T-helper 17 cell (primary cell): ENCODE results near the gene LEMD2. TPM values are rescaled to one million over a fixed set of nuclear protein-coding genes. Genes with fewer than 3 reads are reported as not detected.

ENCODE experiments used
- ATAC-seq: fragments of 150-1000 bp; cut with Tn5 transposase; 2 replicates; pipeline ENCODE4 v1.10.0; 2021; ENCODE audit warnings: mild to moderate bottlenecking, moderate library complexity
- DNase-seq, 3 donors: peaks; one replicate each; pipeline versions ENCODE4 v3.0.0 to v3.0.0-alpha.2; 2020 to 2021
- H3K9me3 ChIP-seq: one replicate; pipeline ENCODE4 v1.7.0; 2013; ENCODE audit warnings: low read length, mild to moderate bottlenecking; ENCODE audit not compliant: control insufficient read depth, poor library complexity, severe bottlenecking
- H3K27ac Mint-ChIP-seq: one replicate; pipeline ENCODE4 v1.8.0; 2022; ENCODE audit warnings: mild to moderate bottlenecking, moderate library complexity, mixed read lengths
- H3K27me3 Mint-ChIP-seq: one replicate; pipeline ENCODE4 v1.8.0; 2022; ENCODE audit warnings: mixed read lengths
- H3K36me3 Mint-ChIP-seq: one replicate; pipeline ENCODE4 v1.8.0; 2022; ENCODE audit warnings: low read depth, mixed read lengths
- H3K4me1 Mint-ChIP-seq: one replicate; pipeline ENCODE4 v1.8.0; 2022; ENCODE audit warnings: mild to moderate bottlenecking, mixed read lengths
- H3K4me3 Mint-ChIP-seq: one replicate; pipeline ENCODE4 v1.8.0; 2022; ENCODE audit warnings: mild to moderate bottlenecking, moderate library complexity, mixed read lengths
- total RNA-seq, 4 donors: library from RNA in 2 of 4; stranded (reverse) in 2 of 4; gene quantifications; one replicate each; pipeline ENCODE4 v1.2.3 and lab custom pipeline; 2022 to 2026

Gene LEMD2
- total RNA-seq, 2 donors from 2014 or later = 101 to 120 TPM

DNA sequence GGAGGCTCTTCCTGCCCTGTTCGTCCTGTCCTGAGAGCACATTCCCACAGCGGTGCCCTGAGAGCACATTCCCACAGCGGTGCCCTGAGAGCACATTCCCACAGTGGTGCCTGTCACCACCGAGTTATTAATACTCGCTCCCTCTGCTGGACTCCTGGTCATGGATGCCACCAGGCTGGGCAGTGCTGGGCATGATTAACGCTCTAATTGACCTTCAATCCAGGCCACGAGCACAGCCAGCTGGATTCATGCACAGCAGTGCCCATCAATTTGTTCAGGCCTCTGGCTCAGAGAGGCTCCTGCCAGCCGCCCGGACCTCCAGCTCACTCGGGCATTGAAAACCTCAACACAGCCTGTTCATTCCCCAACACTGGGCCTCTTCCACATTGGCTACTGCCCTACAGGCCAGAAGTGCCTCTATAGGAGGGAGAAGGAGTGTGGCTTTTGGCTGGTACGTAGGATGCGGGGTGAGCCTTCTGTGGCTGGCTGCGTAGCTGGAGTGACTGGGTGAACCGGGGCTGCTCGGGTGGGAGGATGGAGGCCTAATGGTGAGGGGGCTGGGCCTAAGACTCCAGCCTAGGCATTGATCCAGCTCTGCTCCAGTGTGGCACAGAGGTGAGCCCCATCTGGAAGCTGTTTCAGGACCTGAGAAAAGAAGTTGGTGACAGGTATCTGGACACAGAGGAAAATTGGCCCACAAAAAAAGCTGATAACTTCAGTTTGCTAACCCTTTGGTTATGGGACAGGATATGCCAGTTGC is 51.5 kb downstream of the LEMD2 start:
- ATAC-seq = no peak
- no peak overlapping the region for H3K4me3 Mint-ChIP-seq
- H3K36me3 Mint-ChIP-seq = no peaks in the 10 kb centered on the region
- no peak for DNase-seq
- no peaks in the 10 kb centered on the region for H3K9me3 ChIP-seq
- no peak overlapping the region for H3K27ac Mint-ChIP-seq
- no peaks in the 10 kb centered on the region for H3K4me1 Mint-ChIP-seq
- peaks cover 4% of the 10 kb centered on the region for H3K27me3 Mint-ChIP-seq

DNA sequence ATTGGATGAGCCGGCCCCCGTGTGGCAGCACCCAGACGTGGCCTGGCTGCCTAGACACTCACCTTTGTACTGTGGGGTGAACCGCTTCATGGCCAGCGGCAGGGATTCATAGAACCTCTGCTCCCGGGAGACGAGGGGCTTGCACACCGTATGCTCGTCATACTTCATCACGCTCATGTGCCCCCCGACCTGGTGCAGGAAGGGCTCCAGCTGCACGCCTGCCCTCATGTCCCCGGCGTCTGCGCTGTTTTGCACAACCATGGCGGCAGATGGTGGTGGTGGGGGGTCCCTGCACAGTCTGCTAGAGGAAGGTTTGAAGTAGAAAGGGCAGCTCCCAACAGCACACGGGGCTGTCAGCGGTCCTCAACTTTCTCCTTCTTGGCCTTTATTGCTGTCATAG is 53.7 kb downstream of the LEMD2 start:
- H3K9me3 ChIP-seq = no peaks in the 10 kb centered on the region
- Mint-ChIP-seq H3K36me3 (no peaks in the 10 kb centered on the region), H3K4me3 (no peak overlapping the region), H3K27me3 (peaks cover 6% of the 10 kb centered on the region), H3K27ac (no peak overlapping the region), H3K4me1 (no peaks in the 10 kb centered on the region)
- DNase-seq (no peak), ATAC-seq (no peak)

DNA sequence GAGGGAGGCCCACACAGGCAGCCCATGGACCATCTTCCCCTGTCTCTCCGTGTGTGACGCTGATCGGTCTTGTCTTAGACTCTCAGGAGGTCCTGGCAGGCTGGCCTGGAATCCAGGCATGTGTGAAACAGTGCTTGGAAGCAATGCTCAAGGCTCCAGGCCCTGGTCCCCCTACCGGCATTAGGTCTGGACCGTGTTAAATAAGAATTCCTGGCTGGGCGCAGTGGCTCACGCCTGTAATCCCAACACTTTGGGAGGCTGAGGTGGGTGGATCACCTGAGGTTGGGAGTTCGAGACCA is 55.3 kb downstream of the LEMD2 start:
- H3K36me3 Mint-ChIP-seq = no peaks in the 10 kb centered on the region

DNA sequence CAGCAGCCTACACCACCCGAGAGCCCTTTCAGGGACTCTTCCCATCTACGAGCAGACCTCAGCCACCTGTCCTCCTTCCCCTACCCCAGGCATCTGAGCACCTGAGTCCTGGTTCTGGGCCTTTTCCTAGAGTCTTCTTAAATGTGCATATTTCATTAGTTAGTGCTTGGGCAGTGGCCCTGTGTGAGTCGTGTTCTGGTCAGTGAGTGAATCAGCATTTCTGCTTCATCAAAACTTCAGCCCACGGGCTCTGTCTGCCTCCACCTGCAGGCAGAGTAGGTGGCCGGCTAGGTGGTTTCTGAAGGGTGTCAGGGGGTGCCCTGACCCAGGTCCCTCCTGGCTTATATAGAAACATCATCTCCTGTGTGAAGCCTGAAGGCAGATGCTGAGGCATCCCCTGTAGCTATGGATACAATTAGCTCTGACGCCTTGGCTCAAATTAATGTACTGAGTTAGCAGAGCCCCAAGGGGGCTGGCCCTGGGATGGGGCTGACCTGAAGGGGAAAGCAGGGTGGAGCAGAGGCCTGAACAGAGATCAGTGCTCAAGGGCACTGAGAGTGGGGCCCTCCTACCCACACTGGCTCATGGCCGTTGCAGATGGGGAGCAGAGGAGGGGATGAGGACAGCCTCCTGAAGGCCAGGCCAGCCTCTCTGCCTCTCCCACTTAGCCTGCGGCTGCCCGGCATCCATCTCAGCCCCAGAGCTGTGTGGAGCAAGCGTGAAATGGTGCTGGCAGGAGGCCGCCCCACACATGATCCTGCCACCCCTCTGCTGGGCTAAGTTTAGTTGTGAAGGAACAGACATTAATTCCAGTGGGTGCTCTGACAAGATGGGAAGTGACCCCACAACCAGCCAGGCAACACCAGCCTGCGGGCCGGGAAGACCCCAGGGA is 55.9 kb downstream of the LEMD2 start:
- Mint-ChIP-seq H3K4me1 (peaks cover 4% of the 10 kb centered on the region), H3K27me3 (peaks cover 18% of the 10 kb centered on the region), H3K36me3 (no peaks in the 10 kb centered on the region), H3K4me3 (no peak overlapping the region), H3K27ac (no peak overlapping the region)
- no peaks in the 10 kb centered on the region for H3K9me3 ChIP-seq
- DNase-seq = no peak
- no peak for ATAC-seq

More for the DNA sequence above, 55.3 kb downstream of the LEMD2 start:
- Mint-ChIP-seq H3K27me3 (peaks cover 15% of the 10 kb centered on the region), H3K4me1 (peaks cover 1% of the 10 kb centered on the region), H3K27ac (no peak overlapping the region), H3K4me3 (no peak overlapping the region)
- DNase-seq (no peak), ATAC-seq (no peak)
- H3K9me3 ChIP-seq = no peaks in the 10 kb centered on the region

DNA sequence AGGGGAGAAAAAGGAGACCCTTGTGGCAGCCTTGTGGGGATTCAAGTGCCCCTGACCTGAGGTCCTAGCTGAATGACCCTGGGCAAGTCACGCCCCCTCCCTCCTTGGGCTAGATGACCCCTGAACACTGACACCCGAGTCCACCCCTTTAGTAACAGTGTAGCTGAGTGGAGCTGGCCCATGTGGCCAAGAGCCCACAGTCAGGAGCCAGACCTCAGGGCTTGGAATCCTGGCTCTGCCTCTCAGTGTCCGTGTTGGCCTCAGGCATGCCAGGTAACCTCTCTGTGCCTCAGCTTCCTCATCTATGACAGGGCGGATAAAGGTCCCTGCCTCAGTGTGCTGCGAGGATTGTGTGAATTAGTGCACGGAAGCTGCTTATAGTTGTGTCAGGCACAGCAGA is 56.5 kb downstream of the LEMD2 start:
- H3K4me3 Mint-ChIP-seq = no peak overlapping the region
- H3K27ac Mint-ChIP-seq = no peak overlapping the region
- ATAC-seq (no peak), DNase-seq (no peak)
- H3K27me3 Mint-ChIP-seq = peaks cover 18% of the 10 kb centered on the region
- peaks cover 4% of the 10 kb centered on the region for H3K4me1 Mint-ChIP-seq
- H3K9me3 ChIP-seq = no peaks in the 10 kb centered on the region
- no peaks in the 10 kb centered on the region for H3K36me3 Mint-ChIP-seq

DNA sequence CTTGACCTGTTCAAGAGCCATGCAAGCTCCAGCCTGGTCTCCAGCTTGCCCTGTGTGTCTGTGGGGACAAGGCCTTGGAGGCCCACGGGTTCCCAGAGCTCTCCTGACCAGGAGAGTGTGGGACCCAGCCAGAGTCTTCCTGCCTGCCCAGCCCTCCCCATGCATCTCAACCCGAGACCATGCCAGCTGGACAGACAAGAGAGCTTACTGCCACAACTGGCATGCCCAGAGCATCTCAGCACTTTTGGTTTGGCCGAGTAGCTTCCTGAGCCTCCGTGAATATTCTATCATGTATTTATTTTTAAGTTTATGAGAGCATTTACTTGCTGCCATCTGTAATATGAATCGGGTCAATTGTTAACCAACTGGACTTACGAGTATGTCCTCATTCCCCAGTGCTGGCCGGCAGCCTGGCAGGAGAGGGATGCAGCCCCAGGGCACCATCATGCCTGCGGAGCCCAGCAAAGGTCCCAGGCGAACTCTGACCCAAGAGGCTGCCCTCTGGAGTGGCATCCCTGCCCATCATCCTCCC is 57.1 kb downstream of the LEMD2 start:
- peaks cover 24% of the 10 kb centered on the region for H3K27me3 Mint-ChIP-seq
- H3K4me1 Mint-ChIP-seq = peaks cover 4% of the 10 kb centered on the region
- no peak overlapping the region for H3K4me3 Mint-ChIP-seq
- no peak for ATAC-seq
- H3K9me3 ChIP-seq = no peaks in the 10 kb centered on the region
- no peak overlapping the region for H3K27ac Mint-ChIP-seq
- no peaks in the 10 kb centered on the region for H3K36me3 Mint-ChIP-seq
- DNase-seq = no peak

DNA sequence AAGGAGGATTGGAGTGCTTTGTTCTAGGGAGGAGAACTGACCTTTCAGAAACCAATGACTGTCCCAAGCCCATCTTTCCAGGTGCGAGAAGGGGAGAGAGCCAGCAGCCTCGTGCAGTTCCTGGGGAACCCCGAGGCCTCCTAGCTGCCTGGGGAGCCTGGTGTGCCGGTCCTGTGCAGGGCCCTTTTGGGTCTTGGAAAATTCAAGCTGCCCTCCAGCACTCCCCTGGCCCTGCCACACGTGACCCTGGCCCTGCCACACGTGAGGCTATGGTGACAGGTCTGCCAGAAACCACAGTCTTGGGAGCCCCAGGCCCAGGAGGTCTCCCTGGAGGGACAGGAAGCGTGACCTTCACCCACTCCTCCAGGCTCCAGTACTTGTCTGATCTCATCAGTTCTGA is 57.9 kb downstream of the LEMD2 start:
- H3K27ac Mint-ChIP-seq = no peak overlapping the region
- H3K4me1 Mint-ChIP-seq = peaks cover 6% of the 10 kb centered on the region
- no peaks in the 10 kb centered on the region for H3K9me3 ChIP-seq
- ATAC-seq (no peak), DNase-seq (no peak)
- H3K27me3 Mint-ChIP-seq = peaks cover 28% of the 10 kb centered on the region
- no peak overlapping the region for H3K4me3 Mint-ChIP-seq
- H3K36me3 Mint-ChIP-seq = no peaks in the 10 kb centered on the region

DNA sequence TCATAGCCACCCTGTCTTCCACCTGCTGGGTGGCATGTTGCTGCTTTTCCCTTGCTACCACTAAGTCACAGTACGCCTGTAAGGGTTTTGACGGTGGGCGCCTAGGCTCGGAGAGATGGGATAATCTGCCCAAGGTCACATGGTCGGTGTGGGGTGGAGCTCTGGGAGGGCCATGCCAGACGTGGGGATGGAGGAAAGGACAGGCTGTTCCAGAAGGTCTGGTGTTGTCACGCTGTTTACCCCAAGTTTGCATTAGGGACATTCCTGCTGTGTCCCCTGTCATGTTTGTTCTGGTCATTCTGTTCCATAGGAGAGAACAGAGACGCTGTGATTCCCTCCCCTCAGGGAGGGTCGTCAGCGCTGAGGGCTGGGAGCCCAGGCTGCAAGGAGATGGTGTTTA is 58.3 kb downstream of the LEMD2 start:
- no peak for ATAC-seq
- H3K27ac Mint-ChIP-seq = peak overlapping the region; percentile 29
- H3K9me3 ChIP-seq = no peaks in the 10 kb centered on the region
- H3K4me1 Mint-ChIP-seq = peaks cover 6% of the 10 kb centered on the region
- peaks cover 29% of the 10 kb centered on the region for H3K27me3 Mint-ChIP-seq
- DNase-seq = no peak
- H3K36me3 Mint-ChIP-seq = no peaks in the 10 kb centered on the region
- no peak overlapping the region for H3K4me3 Mint-ChIP-seq

DNA sequence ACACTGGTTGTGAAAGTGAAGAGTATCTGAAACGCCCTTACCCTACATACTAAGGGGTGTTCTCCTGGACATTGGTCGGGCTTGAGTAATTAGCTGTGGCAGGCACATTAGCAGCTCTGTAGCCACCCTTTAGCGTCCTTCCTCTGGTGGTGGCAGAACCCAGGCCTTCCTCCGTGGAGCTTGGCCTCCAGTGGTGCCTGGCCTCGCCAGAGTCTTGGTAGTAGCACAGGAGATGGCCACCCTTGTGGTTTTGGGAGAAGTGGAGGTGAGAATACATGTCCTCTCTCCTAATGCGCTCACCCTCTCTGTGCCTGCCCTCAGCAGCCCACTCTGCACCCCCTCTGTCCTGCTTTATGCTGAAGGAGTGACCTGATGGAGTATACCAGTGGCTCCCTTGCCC is 59.9 kb downstream of the LEMD2 start:
- no peak for DNase-seq
- Mint-ChIP-seq H3K4me1 (peaks cover 11% of the 10 kb centered on the region), H3K27me3 (peaks cover 37% of the 10 kb centered on the region), H3K4me3 (no peak overlapping the region), H3K36me3 (no peaks in the 10 kb centered on the region), H3K27ac (no peak overlapping the region)
- ATAC-seq = no peak
- no peaks in the 10 kb centered on the region for H3K9me3 ChIP-seq

DNA sequence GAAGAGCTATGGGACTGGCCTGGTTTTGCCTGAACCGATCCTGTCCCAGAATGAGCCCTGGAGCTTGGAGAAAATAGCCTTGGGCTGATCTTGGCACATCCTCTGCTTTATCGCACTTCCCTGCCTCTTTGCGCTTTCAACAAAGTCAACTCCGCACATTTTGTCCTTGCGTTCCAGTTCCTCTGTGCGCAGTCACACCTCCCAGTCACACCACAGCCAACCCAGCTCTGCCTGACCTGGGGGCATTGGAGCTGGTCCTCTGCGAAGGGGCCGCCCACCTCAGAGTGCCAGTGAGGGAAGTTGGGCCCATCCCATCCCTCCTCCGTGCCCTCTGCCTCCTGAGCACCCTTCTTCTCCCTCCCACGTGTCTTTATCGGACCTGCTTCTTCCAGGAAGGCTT is 60.5 kb downstream of the LEMD2 start:
- ATAC-seq (no peak), DNase-seq (no peak)
- H3K36me3 Mint-ChIP-seq = no peaks in the 10 kb centered on the region
- H3K27me3 Mint-ChIP-seq = peaks cover 43% of the 10 kb centered on the region
- no peak overlapping the region for H3K4me3 Mint-ChIP-seq
- peaks cover 13% of the 10 kb centered on the region for H3K4me1 Mint-ChIP-seq
- no peaks in the 10 kb centered on the region for H3K9me3 ChIP-seq
- H3K27ac Mint-ChIP-seq = no peak overlapping the region

DNA sequence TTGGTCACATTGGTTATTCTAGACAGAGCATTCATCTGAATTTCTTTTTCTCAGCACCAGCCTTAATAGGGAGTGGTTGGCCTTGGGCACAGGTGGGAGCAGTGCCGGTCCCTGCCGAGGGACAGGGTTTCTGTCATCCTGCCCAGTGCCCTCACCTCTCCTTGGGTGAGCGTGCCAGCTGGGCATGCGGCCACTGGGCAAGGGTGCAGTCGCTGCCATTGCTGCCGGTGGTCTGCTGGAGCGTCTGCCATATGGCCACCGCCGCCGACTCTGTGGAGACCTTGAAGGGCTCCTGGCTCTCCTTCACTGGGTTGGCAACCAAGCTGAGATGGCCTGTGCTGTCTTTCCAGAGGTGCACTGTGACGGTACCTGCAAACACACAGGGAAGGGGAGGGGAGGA is 61.0 kb downstream of the LEMD2 start:
- Mint-ChIP-seq H3K27me3 (peaks cover 48% of the 10 kb centered on the region), H3K27ac (no peak overlapping the region), H3K36me3 (no peaks in the 10 kb centered on the region), H3K4me1 (peaks cover 13% of the 10 kb centered on the region), H3K4me3 (no peak overlapping the region)
- ATAC-seq = no peak
- no peaks in the 10 kb centered on the region for H3K9me3 ChIP-seq
- DNase-seq = no peak

DNA sequence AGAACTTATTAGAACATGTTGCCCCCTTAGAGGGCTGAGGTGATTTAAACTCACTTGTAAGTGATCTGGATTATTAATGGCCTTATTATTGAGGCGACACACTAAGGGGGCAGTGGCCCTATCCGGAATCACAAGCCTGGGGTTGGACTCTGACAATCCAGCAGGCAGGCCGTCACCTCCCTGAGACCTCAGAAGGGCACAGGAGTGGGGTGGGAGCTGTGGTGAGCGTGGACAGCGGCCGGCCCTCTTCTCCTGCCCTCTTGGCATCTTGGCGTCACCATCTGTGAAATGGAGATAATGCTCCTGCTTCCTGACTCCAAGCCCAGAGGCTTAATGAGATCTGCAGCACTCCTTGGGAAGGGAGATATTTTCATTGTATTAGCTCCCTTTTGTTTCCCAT is 61.8 kb downstream of the LEMD2 start:
- peaks cover 13% of the 10 kb centered on the region for H3K4me1 Mint-ChIP-seq
- H3K4me3 Mint-ChIP-seq = no peak overlapping the region
- no peaks in the 10 kb centered on the region for H3K9me3 ChIP-seq
- DNase-seq (no peak), ATAC-seq (no peak)
- no peak overlapping the region for H3K27ac Mint-ChIP-seq
- H3K27me3 Mint-ChIP-seq = peaks cover 56% of the 10 kb centered on the region
- no peaks in the 10 kb centered on the region for H3K36me3 Mint-ChIP-seq

DNA sequence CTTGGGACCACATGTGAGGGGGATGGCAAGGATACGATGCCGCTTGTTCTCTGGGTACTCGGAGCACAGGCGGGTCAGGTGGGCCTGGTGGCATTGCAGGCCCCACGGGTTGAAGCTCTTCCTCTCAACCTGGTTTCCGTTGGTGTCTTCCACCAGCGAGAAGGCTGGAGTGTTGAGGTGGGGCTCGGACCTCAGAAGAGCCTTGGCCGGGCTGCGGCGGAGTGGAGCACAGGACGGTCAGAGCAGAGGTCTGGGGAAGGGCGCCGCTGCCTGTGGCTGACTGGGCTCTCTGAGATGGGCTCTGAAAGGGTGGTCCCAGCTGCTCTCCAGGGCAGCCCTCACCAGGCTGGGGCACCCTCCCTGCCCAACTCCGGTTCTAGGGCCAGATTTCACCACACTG is 62.2 kb downstream of the LEMD2 start:
- H3K4me1 Mint-ChIP-seq = peaks cover 13% of the 10 kb centered on the region
- H3K27ac Mint-ChIP-seq = no peak overlapping the region
- no peaks in the 10 kb centered on the region for H3K36me3 Mint-ChIP-seq
- ATAC-seq (no peak), DNase-seq (no peak)
- no peaks in the 10 kb centered on the region for H3K9me3 ChIP-seq
- H3K27me3 Mint-ChIP-seq = peaks cover 60% of the 10 kb centered on the region
- H3K4me3 Mint-ChIP-seq = no peak overlapping the region
